Activated CD8-positive, alpha-beta T cell treated with anti-CD3 and anti-CD28 coated beads for 36 hours (primary cell): ENCODE measurements around the gene AIFM2. TPM values are rescaled to one million over a fixed set of nuclear protein-coding genes. Genes with fewer than 3 reads are reported as not detected.
A peak's percentile ranks its signal among the peaks of the same experiment; 100 is the strongest.

Experiments used
- ATAC-seq: fragments of 200-7000 bp; cut with Tn5 transposase; one replicate; pipeline ENCODE4 v1.10.0; 2021; ENCODE audit warnings: mild to moderate bottlenecking, moderate library complexity
- CTCF ChIA-PET: fragments of 350-600 bp; sonication (Branson Sonifier 250); formaldehyde crosslinking; loops from one replicate; lab custom pipeline; 2021; ENCODE audit warnings: antibody characterized with exemption; lab: Charles Lee
- POLR2A ChIA-PET: fragments of 350-600 bp; sonication (Branson Sonifier 250); formaldehyde crosslinking; loops from one replicate; lab custom pipeline; 2021; ENCODE audit warnings: antibody characterized with exemption; lab: Charles Lee
- DNase-seq: peaks from one replicate; pipeline ENCODE4 v3.0.0-alpha.2; 2020
- H3K27ac Mint-ChIP-seq: one replicate; pipeline ENCODE4 v1.8.0; 2021; ENCODE audit warnings: mild to moderate bottlenecking, mixed read lengths
- H3K27me3 Mint-ChIP-seq: one replicate; pipeline ENCODE4 v1.8.0; 2021; ENCODE audit warnings: mixed read lengths
- H3K36me3 Mint-ChIP-seq: one replicate; pipeline ENCODE4 v1.8.0; 2021; ENCODE audit warnings: low read depth, mixed read lengths
- H3K4me1 Mint-ChIP-seq: one replicate; pipeline ENCODE4 v1.8.0; 2021; ENCODE audit warnings: low read depth, mixed read lengths
- H3K4me3 Mint-ChIP-seq: one replicate; pipeline ENCODE4 v1.8.0; 2021; ENCODE audit warnings: mild to moderate bottlenecking, moderate library complexity, mixed read lengths
- H3K9me3 Mint-ChIP-seq: one replicate; pipeline ENCODE4 v1.8.0; 2021; ENCODE audit warnings: mixed read lengths
- intact Hi-C: fragments of 100-400 bp; cut with micrococcal nuclease; formaldehyde crosslinking; loops from one replicate; pipeline ENCODE4 v1.10.0; 2022
- total RNA-seq, 2 experiments: library from RNA; stranded (reverse); gene quantifications; one replicate each; pipeline ENCODE4 v1.2.3, GENCODE V29; 2021
- TF ChIP-seq, protein P1 (sequence below): fragments of 200-600 bp; IDR thresholded peaks from one replicate; pipeline ENCODE4 v1.8.0; 2022; ENCODE audit warnings: antibody characterized with exemption, mild to moderate bottlenecking

AIFM2 gene
- total RNA-seq, 2 experiments from 2014 or later = 6.3 to 8.2 TPM

DNA sequence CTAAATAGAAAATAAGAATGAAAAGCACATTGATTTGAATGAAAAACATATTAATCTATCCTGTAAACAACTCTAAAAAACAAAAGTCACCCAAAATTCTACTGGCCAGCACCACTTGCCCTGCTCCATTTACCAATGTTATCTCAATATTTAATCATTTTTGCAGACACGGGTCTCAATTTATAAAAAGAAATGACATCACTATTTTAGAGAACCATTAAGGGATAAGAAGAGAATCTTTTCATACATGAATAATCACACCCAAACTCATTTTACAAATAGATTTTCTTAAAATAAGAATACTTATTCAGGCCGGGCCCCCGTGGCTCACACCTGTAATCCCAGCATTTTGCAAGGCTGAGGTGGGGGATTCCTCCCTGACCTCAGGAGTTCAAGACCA is 33.8 kb upstream of the AIFM2 start:
- Mint-ChIP-seq H3K4me3 (no peak overlapping the region), H3K27ac (peak overlapping the region; percentile 82), H3K36me3 (peaks cover 53% of the 10 kb centered on the region), H3K9me3 (no peaks in the 10 kb centered on the region), H3K27me3 (no peaks in the 10 kb centered on the region), H3K4me1 (peaks cover 70% of the 10 kb centered on the region)
- ATAC-seq (no peak), DNase-seq (no peak)
- POLR2A ChIA-PET = interaction anchor here (4.8 kb wide), 1 partner anchor 65 kb away, joined by 23 read pairs; the partner anchor contains the start of gene PPA1
- CTCF ChIA-PET = interaction anchor here (1.0 to 6.0 kb wide), 3 partner anchors 9 to 51 kb away, joined by 3 to 60 read pairs (median 11); partner anchors contain the start of gene TYSND1
- TF ChIP-seq, protein P1, sequence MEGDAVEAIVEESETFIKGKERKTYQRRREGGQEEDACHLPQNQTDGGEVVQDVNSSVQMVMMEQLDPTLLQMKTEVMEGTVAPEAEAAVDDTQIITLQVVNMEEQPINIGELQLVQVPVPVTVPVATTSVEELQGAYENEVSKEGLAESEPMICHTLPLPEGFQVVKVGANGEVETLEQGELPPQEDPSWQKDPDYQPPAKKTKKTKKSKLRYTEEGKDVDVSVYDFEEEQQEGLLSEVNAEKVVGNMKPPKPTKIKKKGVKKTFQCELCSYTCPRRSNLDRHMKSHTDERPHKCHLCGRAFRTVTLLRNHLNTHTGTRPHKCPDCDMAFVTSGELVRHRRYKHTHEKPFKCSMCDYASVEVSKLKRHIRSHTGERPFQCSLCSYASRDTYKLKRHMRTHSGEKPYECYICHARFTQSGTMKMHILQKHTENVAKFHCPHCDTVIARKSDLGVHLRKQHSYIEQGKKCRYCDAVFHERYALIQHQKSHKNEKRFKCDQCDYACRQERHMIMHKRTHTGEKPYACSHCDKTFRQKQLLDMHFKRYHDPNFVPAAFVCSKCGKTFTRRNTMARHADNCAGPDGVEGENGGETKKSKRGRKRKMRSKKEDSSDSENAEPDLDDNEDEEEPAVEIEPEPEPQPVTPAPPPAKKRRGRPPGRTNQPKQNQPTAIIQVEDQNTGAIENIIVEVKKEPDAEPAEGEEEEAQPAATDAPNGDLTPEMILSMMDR = no peak
- intact Hi-C loops = no loop called here

DNA sequence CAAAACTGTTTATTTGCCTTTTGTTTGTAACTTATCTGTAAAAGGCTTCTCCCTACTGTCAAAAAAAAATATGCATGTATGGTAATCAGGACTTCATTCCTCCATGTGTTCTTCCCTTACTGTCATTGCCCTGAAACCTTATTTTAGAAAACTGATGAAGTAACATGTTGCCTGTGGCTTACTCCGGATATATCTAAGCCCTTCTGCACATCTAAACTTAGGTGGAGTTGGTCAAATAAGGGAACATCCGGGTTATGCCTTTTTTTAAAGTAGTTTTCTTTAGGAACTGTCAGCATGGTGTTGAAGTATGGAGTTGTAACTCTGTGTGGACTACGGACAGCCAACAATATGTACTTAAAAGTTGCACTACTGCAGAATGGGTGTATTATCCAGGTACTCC is 31.5 kb upstream of the AIFM2 start:
- DNase-seq (no peak), ATAC-seq (no peak)
- Mint-ChIP-seq H3K36me3 (peaks cover 58% of the 10 kb centered on the region), H3K27me3 (no peaks in the 10 kb centered on the region), H3K27ac (peak overlapping the region; percentile 85), H3K9me3 (no peaks in the 10 kb centered on the region), H3K4me3 (peak overlapping the region; percentile 29), H3K4me1 (peaks cover 84% of the 10 kb centered on the region)
- POLR2A ChIA-PET = no interaction called here
- intact Hi-C loops = no loop called here
- CTCF ChIA-PET = no interaction called here
- TF ChIP-seq, protein P1 = no peak

DNA sequence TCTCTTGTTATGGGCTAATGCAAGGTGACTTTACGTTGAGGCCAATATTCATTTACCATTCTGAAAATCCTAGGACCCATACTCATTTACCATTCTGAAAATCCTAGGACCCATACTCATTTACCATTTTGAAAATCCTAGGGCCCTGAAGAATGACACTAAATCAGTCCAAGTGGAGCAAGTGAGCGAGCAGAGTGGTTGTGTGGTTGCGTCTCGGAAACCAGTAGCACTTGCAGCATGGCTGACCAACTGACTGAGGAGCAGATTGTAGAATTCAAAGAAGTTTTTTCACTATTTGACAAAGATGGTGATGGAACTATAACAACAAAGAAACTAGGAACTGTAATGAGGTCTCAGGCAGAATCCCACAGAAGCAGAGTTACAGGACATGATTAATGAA is 30.8 kb upstream of the AIFM2 start:
- TF ChIP-seq, protein P1 = no peak
- H3K9me3 Mint-ChIP-seq = no peaks in the 10 kb centered on the region
- H3K36me3 Mint-ChIP-seq = peaks cover 52% of the 10 kb centered on the region
- CTCF ChIA-PET = interaction anchor here (0.7 to 2.5 kb wide), 5 partner anchors 11 to 201 kb away, joined by 3 to 11 read pairs (median 4); partner anchors contain the start of gene TYSND1
- peak; percentile 35 for DNase-seq
- peak overlapping the region; percentile 29 for H3K4me3 Mint-ChIP-seq
- intact Hi-C loops = no loop called here
- peaks cover 82% of the 10 kb centered on the region for H3K4me1 Mint-ChIP-seq
- no peak for ATAC-seq
- H3K27ac Mint-ChIP-seq = peak overlapping the region; percentile 85
- H3K27me3 Mint-ChIP-seq = no peaks in the 10 kb centered on the region
- POLR2A ChIA-PET = interaction anchor here (0.6 to 3.7 kb wide), 6 partner anchors 8 to 69 kb away, joined by 3 to 35 read pairs (median 6); partner anchors contain the start of genes PPA1 and TYSND1

DNA sequence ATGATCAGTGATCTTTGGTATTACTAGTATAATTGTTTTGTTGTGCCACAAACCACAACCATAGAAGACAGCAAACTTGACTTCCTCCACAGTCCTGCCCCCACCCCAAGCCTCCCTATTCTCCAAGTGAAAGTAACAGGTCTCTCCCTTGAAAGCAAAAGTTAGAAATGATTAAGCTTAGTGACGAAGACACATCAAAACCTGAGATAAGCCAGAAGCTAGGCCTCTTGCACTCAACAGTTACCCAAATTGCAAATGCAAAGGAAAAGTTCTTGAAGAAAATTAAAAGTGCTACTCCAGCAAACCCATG is 30.2 kb upstream of the AIFM2 start:
- DNase-seq (peak; percentile 87), ATAC-seq (peak; percentile 90)
- TF ChIP-seq, protein P1 = no peak
- intact Hi-C loops = no loop called here
- Mint-ChIP-seq H3K27ac (peak overlapping the region; percentile 85), H3K4me1 (peaks cover 76% of the 10 kb centered on the region), H3K27me3 (no peaks in the 10 kb centered on the region), H3K9me3 (no peaks in the 10 kb centered on the region), H3K4me3 (peak overlapping the region; percentile 29), H3K36me3 (peaks cover 58% of the 10 kb centered on the region)
- POLR2A ChIA-PET = interaction anchor here (0.6 to 3.7 kb wide), 6 partner anchors 9 to 70 kb away, joined by 3 to 35 read pairs (median 6); partner anchors contain the start of genes PPA1 and TYSND1
- CTCF ChIA-PET = interaction anchor here (0.7 to 2.5 kb wide), 6 partner anchors 12 to 201 kb away, joined by 3 to 11 read pairs (median 4); partner anchors contain the start of gene TYSND1

DNA sequence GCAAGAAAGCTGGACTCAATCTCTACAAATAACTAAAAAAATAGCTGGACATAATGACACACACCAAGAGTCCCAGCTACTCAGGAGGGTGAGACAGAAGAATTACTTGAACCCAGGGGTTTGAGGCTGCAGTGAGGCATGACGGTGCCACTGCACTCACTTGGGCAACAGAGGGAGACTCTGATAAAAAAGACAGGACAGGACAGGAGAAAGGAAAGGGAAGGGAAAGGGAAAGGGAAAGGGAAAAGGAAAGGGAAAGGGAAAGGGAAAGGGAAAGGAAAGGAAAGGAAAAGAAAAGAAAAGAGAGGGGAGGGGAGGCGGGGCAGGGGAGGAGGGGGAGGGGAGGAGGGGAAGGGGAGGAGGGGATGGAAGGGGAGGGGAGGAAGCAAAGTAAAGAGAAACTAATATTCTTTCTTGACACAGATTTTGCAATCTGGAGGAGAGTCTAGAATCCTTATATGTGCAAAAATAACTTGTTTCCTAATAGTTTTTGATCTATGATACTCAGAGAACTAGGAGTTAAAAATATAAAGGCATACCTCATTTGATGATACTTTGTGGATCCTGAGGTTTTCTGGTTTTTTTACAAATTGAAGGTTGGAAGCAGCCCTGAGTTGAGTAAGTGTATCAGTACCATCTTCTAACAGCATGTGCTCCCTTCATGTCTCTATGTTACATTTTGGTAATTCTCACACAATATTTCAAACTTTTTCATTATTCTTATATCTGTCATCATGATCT is 29.7 kb upstream of the AIFM2 start:
- Mint-ChIP-seq H3K4me1 (peaks cover 73% of the 10 kb centered on the region), H3K27ac (peak overlapping the region; percentile 96), H3K9me3 (no peaks in the 10 kb centered on the region), H3K36me3 (peaks cover 62% of the 10 kb centered on the region), H3K27me3 (no peaks in the 10 kb centered on the region), H3K4me3 (peak overlapping the region; percentile 62)
- ChIA-PET CTCF (interaction anchor here (0.7 to 2.5 kb wide), 7 partner anchors 11 to 202 kb away, joined by 3 to 11 read pairs (median 4); partner anchors contain the start of gene TYSND1), POLR2A (interaction anchor here (0.6 to 3.7 kb wide), 8 partner anchors 8 to 119 kb away, joined by 3 to 35 read pairs (median 6); partner anchors contain the start of genes PPA1, SAR1A and TYSND1)
- ATAC-seq (peak; percentile 65), DNase-seq (no peak)
- intact Hi-C loops = no loop called here
- TF ChIP-seq, protein P1 = no peak
